Lower lobe of right lung (tissue), 2 donors: ENCODE measurements around the gene PCNT. TPM values are rescaled to one million over a fixed set of nuclear protein-coding genes. Genes with fewer than 3 reads are reported as not detected.

Experiments used
- ATAC-seq, 2 donors: fragments of 200-7000 bp; cut with Tn5 transposase; one replicate each; pipeline ENCODE4 v1.9.1; 2020 to 2022; ENCODE audit warnings: mild to moderate bottlenecking in 2 of 2, moderate library complexity in 2 of 2
- DNase-seq: peaks from one replicate; pipeline ENCODE4 v3.0.0-alpha.2; 2020
- H3K27ac ChIP-seq: fragments of 200-600 bp; one replicate; pipeline ENCODE4 v1.8.0; 2022
- H3K27me3 ChIP-seq: fragments of 200-600 bp; one replicate; pipeline ENCODE4 v1.8.0; 2022; ENCODE audit warnings: low read depth
- H3K36me3 ChIP-seq: fragments of 200-600 bp; one replicate; pipeline ENCODE4 v1.8.0; 2022; ENCODE audit warnings: mild to moderate bottlenecking
- H3K4me1 ChIP-seq: fragments of 200-600 bp; one replicate; pipeline ENCODE4 v1.8.0; 2022
- H3K4me3 ChIP-seq: fragments of 200-600 bp; one replicate; pipeline ENCODE4 v1.8.0; 2022; ENCODE audit warnings: mild to moderate bottlenecking
- H3K9me3 ChIP-seq: fragments of 200-600 bp; one replicate; pipeline ENCODE4 v1.8.0; 2022
- intact Hi-C: fragments of 100-400 bp; cut with DNase I; formaldehyde crosslinking; loops from one replicate; pipeline ENCODE4 v1.11.0; 2022
- total RNA-seq: library from RNA; stranded (reverse); fragmentation: NEBNext Ultra II Directional; extraction: Animal tissue kit (Norgen Biotek cat#: 25700); gene quantifications from one replicate; pipeline ENCODE4 v1.2.1, GENCODE V29; 2021
- TF ChIP-seq, protein P1 (sequence below): fragments of 200-600 bp; IDR thresholded peaks from one replicate; pipeline ENCODE4 v1.8.0; 2022; ENCODE audit warnings: antibody characterized with exemption, mild to moderate bottlenecking
- donor health status: DM: no; HTN: yes; CAD: no; lungs with severe emphysema.

PCNT gene
- total RNA-seq, 1 donor from 2014 or later: 36.5 TPM

DNA sequence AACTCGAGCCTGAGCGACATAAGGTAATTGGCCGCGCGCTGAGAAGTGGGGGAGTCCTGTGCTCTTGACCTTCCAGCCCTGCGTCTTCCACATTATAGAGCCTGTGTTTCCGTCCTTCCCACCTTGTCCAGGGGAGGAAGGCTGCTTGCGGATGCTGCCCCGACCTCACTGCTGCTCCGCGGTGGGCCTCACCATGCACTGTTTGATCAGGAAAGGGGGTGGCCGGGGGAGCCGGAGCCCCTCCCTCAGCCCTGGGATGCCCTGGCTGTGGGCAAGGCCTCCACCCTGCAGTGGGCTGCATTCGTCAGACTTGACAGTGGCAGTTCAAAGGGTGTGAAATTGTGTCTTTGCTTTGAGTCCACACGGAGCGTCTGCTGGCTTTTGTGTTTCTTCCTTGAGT, 30.1 kb downstream of the PCNT start:
- no peak for DNase-seq
- intact Hi-C loops: no loop called here
- no peaks in the 10 kb centered on the region for H3K4me1 ChIP-seq
- no peaks in the 10 kb centered on the region for H3K27me3 ChIP-seq
- no peaks in the 10 kb centered on the region for H3K9me3 ChIP-seq
- ATAC-seq: no peak
- H3K36me3 ChIP-seq: peaks cover 98% of the 10 kb centered on the region
- TF ChIP-seq, protein P1, sequence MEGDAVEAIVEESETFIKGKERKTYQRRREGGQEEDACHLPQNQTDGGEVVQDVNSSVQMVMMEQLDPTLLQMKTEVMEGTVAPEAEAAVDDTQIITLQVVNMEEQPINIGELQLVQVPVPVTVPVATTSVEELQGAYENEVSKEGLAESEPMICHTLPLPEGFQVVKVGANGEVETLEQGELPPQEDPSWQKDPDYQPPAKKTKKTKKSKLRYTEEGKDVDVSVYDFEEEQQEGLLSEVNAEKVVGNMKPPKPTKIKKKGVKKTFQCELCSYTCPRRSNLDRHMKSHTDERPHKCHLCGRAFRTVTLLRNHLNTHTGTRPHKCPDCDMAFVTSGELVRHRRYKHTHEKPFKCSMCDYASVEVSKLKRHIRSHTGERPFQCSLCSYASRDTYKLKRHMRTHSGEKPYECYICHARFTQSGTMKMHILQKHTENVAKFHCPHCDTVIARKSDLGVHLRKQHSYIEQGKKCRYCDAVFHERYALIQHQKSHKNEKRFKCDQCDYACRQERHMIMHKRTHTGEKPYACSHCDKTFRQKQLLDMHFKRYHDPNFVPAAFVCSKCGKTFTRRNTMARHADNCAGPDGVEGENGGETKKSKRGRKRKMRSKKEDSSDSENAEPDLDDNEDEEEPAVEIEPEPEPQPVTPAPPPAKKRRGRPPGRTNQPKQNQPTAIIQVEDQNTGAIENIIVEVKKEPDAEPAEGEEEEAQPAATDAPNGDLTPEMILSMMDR: no peak
- no peak overlapping the region for H3K4me3 ChIP-seq
- no peak overlapping the region for H3K27ac ChIP-seq

DNA sequence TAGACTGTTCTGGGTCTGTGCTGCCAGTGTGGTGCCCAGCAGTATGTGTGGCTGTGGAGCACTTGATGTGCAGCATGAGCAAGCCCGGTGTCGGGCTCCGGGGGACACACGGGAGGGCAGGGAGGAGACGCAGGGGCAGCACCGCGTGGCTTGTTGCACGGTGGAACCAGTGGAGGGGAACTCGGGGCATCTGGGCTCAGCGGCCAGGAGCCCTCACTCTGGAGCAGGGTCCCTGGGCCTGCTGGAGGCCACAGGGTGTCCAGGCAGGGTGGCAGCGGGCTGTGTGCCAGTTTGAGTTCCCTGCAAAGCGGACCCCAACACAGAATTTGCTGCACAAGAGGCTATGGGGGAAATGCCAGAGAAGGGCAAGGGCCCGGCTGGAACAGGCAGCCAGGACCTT, 30.6 kb downstream of the PCNT start:
- no peak for DNase-seq
- TF ChIP-seq, protein P1: no peak
- Histone ChIP-seq H3K9me3 (no peaks in the 10 kb centered on the region), H3K27ac (no peak overlapping the region), H3K27me3 (no peaks in the 10 kb centered on the region), H3K4me1 (no peaks in the 10 kb centered on the region), H3K4me3 (no peak overlapping the region), H3K36me3 (peaks cover 96% of the 10 kb centered on the region)
- ATAC-seq: no peak
- intact Hi-C loops: no loop called here

DNA sequence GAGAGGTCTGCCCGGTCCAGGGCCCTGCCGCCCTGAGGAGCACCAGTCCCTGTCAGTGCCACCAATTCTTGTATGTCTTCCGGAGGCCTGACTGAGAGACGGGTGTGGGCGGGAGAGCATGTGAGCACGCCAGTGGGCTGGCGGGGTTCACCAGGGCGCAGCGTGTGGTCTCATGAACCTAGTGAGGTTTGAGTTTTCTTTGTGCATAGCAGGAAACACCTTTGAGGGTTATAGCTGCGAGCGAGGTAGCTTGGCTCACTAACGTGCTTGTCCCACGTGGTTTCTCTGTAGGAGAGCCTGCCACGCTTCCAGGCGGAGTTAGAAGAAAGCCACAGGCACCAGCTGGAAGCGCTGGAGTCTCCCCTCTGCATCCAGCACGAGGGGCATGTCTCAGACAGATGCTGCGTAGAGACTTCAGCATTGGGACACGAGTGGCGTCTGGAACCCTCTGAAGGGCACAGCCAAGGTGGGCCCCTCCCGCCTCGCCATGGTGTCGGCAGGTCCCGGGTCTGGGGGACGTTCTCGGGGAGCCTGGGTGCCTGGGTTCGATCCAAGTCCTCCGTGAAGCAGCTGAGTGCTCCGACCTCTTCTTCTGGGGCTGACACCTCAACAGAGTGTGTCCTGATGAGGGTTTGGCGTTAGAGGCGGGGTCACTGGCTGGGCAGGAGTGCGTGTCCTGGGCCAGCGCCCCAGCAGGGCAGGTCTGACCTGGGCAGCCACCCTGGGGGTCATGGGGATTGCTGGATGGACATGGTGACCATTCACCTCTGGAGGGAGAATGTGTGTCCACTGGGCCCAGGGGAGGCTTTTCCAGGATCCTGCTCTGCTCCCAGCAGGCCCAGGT, 31.4 kb downstream of the PCNT start:
- intact Hi-C loops: no loop called here
- H3K36me3 ChIP-seq: peaks cover 93% of the 10 kb centered on the region
- ATAC-seq (peak in 1 of 2 donors; percentile 7), DNase-seq (no peak)
- H3K9me3 ChIP-seq: no peaks in the 10 kb centered on the region
- TF ChIP-seq, protein P1: no peak
- no peaks in the 10 kb centered on the region for H3K4me1 ChIP-seq
- no peak overlapping the region for H3K4me3 ChIP-seq
- no peaks in the 10 kb centered on the region for H3K27me3 ChIP-seq
- H3K27ac ChIP-seq: no peak overlapping the region

DNA sequence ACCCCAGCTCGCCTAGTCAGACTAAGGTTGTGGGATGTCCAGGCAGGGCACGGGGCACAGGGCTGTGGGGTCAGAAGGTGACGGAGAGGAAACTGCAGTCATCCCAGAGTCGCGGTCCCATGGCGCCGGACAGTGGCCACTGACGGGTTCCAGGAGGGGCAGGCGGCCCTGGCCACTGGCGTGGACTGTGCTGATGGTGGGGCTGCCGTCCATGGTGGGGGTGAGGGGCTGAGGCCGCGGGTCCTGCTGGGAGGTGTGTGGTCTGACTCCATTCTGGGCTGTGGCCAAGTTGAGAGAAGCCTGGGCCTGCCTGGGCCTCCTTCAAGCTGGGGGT, 32.0 kb downstream of the PCNT start:
- Histone ChIP-seq H3K36me3 (peaks cover 92% of the 10 kb centered on the region), H3K27me3 (no peaks in the 10 kb centered on the region), H3K4me3 (no peak overlapping the region), H3K4me1 (no peaks in the 10 kb centered on the region), H3K27ac (no peak overlapping the region), H3K9me3 (no peaks in the 10 kb centered on the region)
- TF ChIP-seq, protein P1: no peak
- intact Hi-C loops: no loop called here
- DNase-seq: no peak
- peak in 1 of 2 donors; percentile 17 for ATAC-seq

DNA sequence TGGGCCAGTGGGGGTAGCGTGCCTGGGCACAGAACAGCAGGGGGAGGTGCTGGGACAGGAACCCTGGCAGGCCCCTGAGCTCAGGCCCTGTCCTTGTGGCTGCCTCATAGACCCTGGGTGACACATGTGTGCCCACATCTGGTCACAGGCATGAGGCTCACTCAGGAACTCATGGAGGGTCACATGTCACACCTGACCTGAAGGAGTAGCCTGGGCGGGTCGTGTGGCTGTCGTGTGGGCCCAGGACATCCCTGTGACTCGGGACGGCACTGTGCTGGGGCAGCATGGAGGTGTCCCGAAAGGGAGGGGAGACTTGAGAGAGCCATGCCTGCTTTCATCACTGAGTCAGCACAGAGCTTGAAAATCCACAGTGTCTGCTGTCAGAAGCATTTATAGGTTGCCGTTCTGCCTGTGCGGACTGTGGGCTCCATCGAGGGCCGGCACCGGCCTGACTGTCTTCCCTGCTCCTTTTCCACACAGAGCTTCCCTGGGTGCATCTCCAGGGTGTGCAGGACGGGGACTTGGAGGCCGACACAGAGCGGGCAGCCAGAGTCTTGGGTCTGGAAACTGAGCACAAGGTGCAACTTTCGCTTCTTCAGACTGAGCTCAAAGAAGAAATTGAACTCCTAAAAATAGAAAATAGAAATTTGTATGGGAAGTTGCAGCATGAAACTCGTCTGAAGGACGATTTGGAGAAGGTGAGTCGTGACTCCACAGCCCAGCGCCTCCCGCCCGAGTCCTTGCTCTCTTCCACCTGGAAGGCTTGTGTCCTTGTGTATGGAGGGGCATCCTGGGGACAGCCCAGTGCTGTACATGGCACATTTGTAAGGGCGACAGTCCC, 32.8 kb downstream of the PCNT start:
- ATAC-seq (peak in 1 of 2 donors; percentile 7), DNase-seq (no peak)
- intact Hi-C loops: no loop called here
- TF ChIP-seq, protein P1: no peak
- no peak overlapping the region for H3K27ac ChIP-seq
- H3K9me3 ChIP-seq: no peaks in the 10 kb centered on the region
- H3K4me3 ChIP-seq: no peak overlapping the region
- no peaks in the 10 kb centered on the region for H3K4me1 ChIP-seq
- peaks cover 91% of the 10 kb centered on the region for H3K36me3 ChIP-seq
- H3K27me3 ChIP-seq: no peaks in the 10 kb centered on the region
